GM12878 (cell line): ENCODE measurements around the gene MIPOL1. TPM values are rescaled to one million over a fixed set of nuclear protein-coding genes. Genes with fewer than 3 reads are reported as not detected.
"Not testable (repeated sequence)": the region's sequence is repeated elsewhere in the genome, so short reads cannot be mapped to it uniquely, and the experiment has no call there.

ENCODE experiments used
- ATAC-seq: fragments of 200-7000 bp; cut with Tn5 transposase; 3 replicates; pipeline ENCODE4 v1.9.1; 2020; ENCODE audit warnings: mild to moderate bottlenecking, moderate library complexity
- BruUV-seq: library from RNA; stranded (reverse); fragments of 400-500 nt; replicated peaks from 2 replicates; lab custom pipeline; 2021; lab: Mats Ljungman, UMichigan
- CTCF ChIA-PET: fragments of 300-600 bp; sonication (Branson Sonifier 250); formaldehyde crosslinking; extraction: SDS; loops from one replicate; lab custom pipeline; 2021; ENCODE audit warnings: inconsistent platforms; lab: Yijun Ruan, JAX
- POLR2A ChIA-PET: fragments of 350-600 bp; formaldehyde crosslinking; extraction: SDS; loops from one replicate; lab custom pipeline; 2021; ENCODE audit warnings: inconsistent platforms; lab: Charles Lee
- RAD21 ChIA-PET: fragments of 300-600 bp; sonication (Branson Sonifier 250); formaldehyde crosslinking; loops from one replicate; lab custom pipeline; 2023; ENCODE audit warnings: antibody characterized with exemption; ENCODE audit not compliant: unreplicated experiment; lab: Charles Lee
- SMC1A ChIA-PET: fragments of 300-600 bp; sonication (Branson Sonifier 250); formaldehyde crosslinking; loops from one replicate; lab custom pipeline; 2023; ENCODE audit not compliant: unreplicated experiment, uncharacterized antibody; lab: Charles Lee
- DNase-seq: peaks from one replicate; pipeline ENCODE4 v3.0.0-alpha.2; 2011; ENCODE audit warnings: low read depth, low spot score
- FAIRE-seq: peaks from 3 replicates; lab custom pipeline; 2011; peaks lifted over from hg19 to GRCh38; lab: Jason Lieb, UNC
- H2AFZ ChIP-seq: 2 replicates; pipeline ENCODE4 v1.6.0; 2011; ENCODE audit warnings: low read depth, low read length, control low read depth; ENCODE audit not compliant: control insufficient read depth
- H3K27ac ChIP-seq: 2 replicates; pipeline ENCODE4 v1.5.1; 2011; ENCODE audit warnings: control low read depth; ENCODE audit not compliant: control insufficient read depth, insufficient read depth
- H3K27me3 ChIP-seq, 2 experiments: replicated peaks in 1 of 2; 2 replicates each; pipeline versions ENCODE4 v1.6.0 to v1.6.1; 2011; ENCODE audit warnings: low read length in 1 of 2; ENCODE audit not compliant: control insufficient read depth in 2 of 2, insufficient read depth in 2 of 2
- H3K36me3 ChIP-seq, 2 experiments: 2 replicates each; pipeline ENCODE4 v1.5.1; 2011; ENCODE audit warnings: low read length in 1 of 2; ENCODE audit not compliant: control insufficient read depth in 2 of 2, insufficient read depth in 2 of 2
- H3K4me1 ChIP-seq: 2 replicates; pipeline ENCODE4 v1.6.1; 2011; ENCODE audit warnings: mild to moderate bottlenecking, low read length, moderate library complexity, mixed read lengths; ENCODE audit not compliant: control insufficient read depth, insufficient read depth
- H3K4me2 ChIP-seq: 2 replicates; pipeline ENCODE4 v1.6.0; 2011; ENCODE audit warnings: control low read depth; ENCODE audit not compliant: control insufficient read depth, insufficient read depth
- H3K4me3 ChIP-seq: fragments of 200-600 bp; sonication (generic); 2 replicates; pipeline ENCODE4 v1.5.1; 2016
- H3K79me2 ChIP-seq: 2 replicates; pipeline ENCODE4 v1.6.0; 2011; ENCODE audit warnings: low read length; ENCODE audit not compliant: control insufficient read depth, insufficient read depth
- H3K9ac ChIP-seq: 2 replicates; pipeline ENCODE4 v1.8.0; 2011; ENCODE audit warnings: low read length, control low read depth, mixed read lengths; ENCODE audit not compliant: control insufficient read depth, insufficient read depth
- H3K9me3 ChIP-seq: replicated peaks from 3 replicates; pipeline ENCODE4 v1.5.1; 2011; ENCODE audit warnings: mild to moderate bottlenecking, low read length; ENCODE audit not compliant: control insufficient read depth, insufficient read depth
- H4K20me1 ChIP-seq: 2 replicates; pipeline ENCODE4 v1.6.0; 2011; ENCODE audit not compliant: control insufficient read depth, insufficient read depth
- BCLAF1 ChIP-seq: fragments of 450-650 bp; IDR thresholded peaks from 2 replicates; pipeline ENCODE4 v1.6.1; 2017; ENCODE audit warnings: antibody characterized with exemption, mild to moderate bottlenecking, moderate library complexity
- LARP7 ChIP-seq: fragments of 450-650 bp; IDR thresholded peaks from 2 replicates; pipeline ENCODE4 v1.6.1; 2017; ENCODE audit warnings: mild to moderate bottlenecking
- MXI1 ChIP-seq: fragments of 150-350 bp; IDR thresholded peaks from 2 replicates; pipeline ENCODE4 v1.6.1; 2011; ENCODE audit warnings: low read depth, mild to moderate bottlenecking, inconsistent platforms, low read length, improper control_type of control experiment
- NR2C1 ChIP-seq: fragments of 450-650 bp; IDR thresholded peaks from 2 replicates; pipeline ENCODE4 v1.6.1; 2017; ENCODE audit warnings: antibody characterized with exemption, mild to moderate bottlenecking, moderate library complexity
- SMAD5 ChIP-seq: IDR thresholded peaks from 2 replicates; pipeline ENCODE4 v1.6.1; 2016; ENCODE audit warnings: antibody characterized with exemption, low read depth
- SRF ChIP-seq, 2 experiments: IDR thresholded peaks; 2 replicates each; pipeline ENCODE4 v1.6.1; 2011; ENCODE audit warnings: low read depth in 2 of 2, low read length in 2 of 2, mild to moderate bottlenecking in 1 of 2, moderate library complexity in 1 of 2
- ZNF217 ChIP-seq: fragments of 450-650 bp; IDR thresholded peaks from 2 replicates; pipeline ENCODE4 v1.6.1; 2017; ENCODE audit warnings: antibody characterized with exemption, mild to moderate bottlenecking
- WGBS: methylation state at CpG from one replicate; pipeline ENCODE4 v1.1.6; 2016; ENCODE audit warnings: low lambda C conversion rate; ENCODE audit not compliant: insufficient replicate concordance, insufficient coverage; ENCODE audit errors: missing lambda C conversion rate; 5-methylcytosine and 5-hydroxymethylcytosine counted together
- in situ Hi-C: fragments of 300-500 bp; cut with MboI; formaldehyde crosslinking; loops from 9 replicates; pipeline ENCODE4 v1.14.3; 2018; ENCODE audit warnings: mixed read lengths
- intact Hi-C: fragments of 100-400 bp; cut with micrococcal nuclease; formaldehyde crosslinking; loops from one replicate; pipeline ENCODE4 v1.14.2; 2022; ENCODE audit not compliant: unreplicated experiment
- polyA plus RNA-seq, 11 experiments: library from polyadenylated mRNA; depleted of rRNA in 4 of 11; unstranded in 6 of 11; stranded (reverse) in 5 of 11; fragments of >200 nt; fragmentation: Nextera tagmentation in 4 of 11; fragmentation: Illumina TruSeq in 1 of 11; extraction: Ambion mirVana in 4 of 11; extraction: Trizol in 1 of 11; gene quantifications; 1 replicate in 1 of 11; 2 replicates in 10 of 11; pipeline versions ENCODE4 v1.2.1 to v1.2.3, GENCODE V29; 2011 to 2016; ENCODE audit warnings: inconsistent platforms in 2 of 11, missing spikeins in 2 of 11, low read depth in 1 of 11
- total RNA-seq, 4 experiments: library from RNA; depleted of rRNA in 3 of 4; stranded (reverse); fragments of >200 nt in 3 of 4; fragmentation: Illumina TruSeq in 1 of 4; extraction: Trizol in 1 of 4; gene quantifications; 2 replicates each; pipeline versions ENCODE4 v1.2.1 to v1.2.3, GENCODE V29; 2013 to 2021
- TF ChIP-seq, protein P1 (sequence below): fragments of 450-650 bp; IDR thresholded peaks from 2 replicates; pipeline ENCODE4 v1.6.1; 2017; ENCODE audit warnings: low read depth, mild to moderate bottlenecking, moderate library complexity

MIPOL1 gene
- total and polyA plus RNA-seq, 10 of the 15 experiments (the other 5 are each of a cell fraction or from before 2014, with no cell fraction given) = 0.06 TPM; not detected in 9

- BruUV-seq, H3K27me3 ChIP-seq, intact Hi-C loops, H4K20me1 ChIP-seq, H3K4me2 ChIP-seq, CTCF ChIA-PET, H3K36me3 ChIP-seq, H3K9ac ChIP-seq, H3K4me1 ChIP-seq, H3K9me3 ChIP-seq, FAIRE-seq, RAD21 ChIA-PET, DNase-seq, ATAC-seq, POLR2A ChIA-PET, SMC1A ChIA-PET, in situ Hi-C loops, H3K27ac ChIP-seq, H3K4me3 ChIP-seq, H3K79me2 ChIP-seq, H2AFZ ChIP-seq: not testable (repeated sequence)
- 34% methylated on average over 8 of the region's 8 CpGs for WGBS
These were observed 13.2 kb upstream of the MIPOL1 start for GRCh38 chr14:37184520-37184919.

- BruUV-seq = no TSS peak
These were observed 12.1 kb upstream of the MIPOL1 start for GRCh38 chr14:37185670-37186069.

More at GRCh38 chr14:37185670-37186069, 12.1 kb upstream of the MIPOL1 start:
- POLR2A ChIA-PET = no interaction called here
- Histone ChIP-seq H3K27ac (no peak overlapping the region), H3K9ac (no peak overlapping the region), H3K79me2 (no peaks in the 10 kb centered on the region), H3K27me3 (no peaks in the 10 kb centered on the region), H3K9me3 (no peaks in the 10 kb centered on the region), H3K4me2 (no peak overlapping the region), H3K36me3 (no peaks in the 10 kb centered on the region), H2AFZ (no peak overlapping the region), H4K20me1 (no peaks in the 10 kb centered on the region), H3K4me3 (no peak overlapping the region), H3K4me1 (no peaks in the 10 kb centered on the region)
- intact Hi-C loops (no loop called here), in situ Hi-C loops (no loop called here)
- SMC1A ChIA-PET = no interaction called here
- no peak for DNase-seq
- TF ChIP-seq BCLAF1 = no peak
- no peak for TF ChIP-seq NR2C1
- TF ChIP-seq SMAD5 = no peak
- TF ChIP-seq, protein P1, sequence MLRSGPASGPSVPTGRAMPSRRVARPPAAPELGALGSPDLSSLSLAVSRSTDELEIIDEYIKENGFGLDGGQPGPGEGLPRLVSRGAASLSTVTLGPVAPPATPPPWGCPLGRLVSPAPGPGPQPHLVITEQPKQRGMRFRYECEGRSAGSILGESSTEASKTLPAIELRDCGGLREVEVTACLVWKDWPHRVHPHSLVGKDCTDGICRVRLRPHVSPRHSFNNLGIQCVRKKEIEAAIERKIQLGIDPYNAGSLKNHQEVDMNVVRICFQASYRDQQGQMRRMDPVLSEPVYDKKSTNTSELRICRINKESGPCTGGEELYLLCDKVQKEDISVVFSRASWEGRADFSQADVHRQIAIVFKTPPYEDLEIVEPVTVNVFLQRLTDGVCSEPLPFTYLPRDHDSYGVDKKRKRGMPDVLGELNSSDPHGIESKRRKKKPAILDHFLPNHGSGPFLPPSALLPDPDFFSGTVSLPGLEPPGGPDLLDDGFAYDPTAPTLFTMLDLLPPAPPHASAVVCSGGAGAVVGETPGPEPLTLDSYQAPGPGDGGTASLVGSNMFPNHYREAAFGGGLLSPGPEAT = no peak
- TF ChIP-seq ZNF217 = no peak
- no peak for TF ChIP-seq MXI1
- TF ChIP-seq SRF (IDR thresholded peaks at IDR 0.05; ENCODE audit: low read depth in 2 of 2, low read length in 2 of 2) = no peak
- no peak for TF ChIP-seq LARP7
- RAD21 ChIA-PET = no interaction called here
- CTCF ChIA-PET = no interaction called here
- no peak for FAIRE-seq
- no peak for ATAC-seq
